Osteoblast (primary cell): ENCODE measurements around the gene RFFL. TPM values are rescaled to one million over a fixed set of nuclear protein-coding genes. Genes with fewer than 3 reads are reported as not detected.
A peak's percentile ranks its signal among the peaks of the same experiment; 100 is the strongest.

Experiments
- DNase-seq: peaks from one replicate; pipeline ENCODE4 v3.0.0; 2011; ENCODE audit warnings: low spot score, mixed read lengths; ENCODE audit not compliant: insufficient read length; ENCODE audit errors: missing footprints
- H2AFZ ChIP-seq: 2 replicates; pipeline ENCODE4 v1.6.0; 2011; ENCODE audit warnings: mild to moderate bottlenecking, low read length
- H3K27ac ChIP-seq: 2 replicates; pipeline ENCODE4 v1.5.1; 2011; ENCODE audit warnings: mild to moderate bottlenecking, low read depth, low read length, moderate library complexity
- H3K27me3 ChIP-seq: 2 replicates; pipeline ENCODE4 v1.6.0; 2012; ENCODE audit warnings: mild to moderate bottlenecking, control low read depth, inconsistent platforms, low read length, moderate library complexity; ENCODE audit not compliant: insufficient read depth
- H3K36me3 ChIP-seq: 2 replicates; pipeline ENCODE4 v1.5.1; 2011; ENCODE audit warnings: mild to moderate bottlenecking, low read length, control low read depth, moderate library complexity; ENCODE audit not compliant: insufficient read depth
- H3K4me1 ChIP-seq: 2 replicates; pipeline ENCODE4 v1.5.1; 2011; ENCODE audit warnings: mild to moderate bottlenecking, low read length, control low read depth, moderate library complexity; ENCODE audit not compliant: insufficient read depth
- H3K4me2 ChIP-seq: 2 replicates; pipeline ENCODE4 v1.6.0; 2011; ENCODE audit warnings: mild to moderate bottlenecking, low read length; ENCODE audit not compliant: insufficient read depth
- H3K4me3 ChIP-seq: fragments of 200-600 bp; sonication (generic); 3 replicates; pipeline ENCODE4 v1.5.1; 2012; ENCODE audit warnings: mild to moderate bottlenecking, low read length, inconsistent platforms; ENCODE audit not compliant: insufficient read depth
- H3K79me2 ChIP-seq: 2 replicates; pipeline ENCODE4 v1.6.0; 2012; ENCODE audit warnings: mild to moderate bottlenecking, low read length, control low read depth, inconsistent platforms; ENCODE audit not compliant: insufficient read depth
- H3K9me3 ChIP-seq: 2 replicates; pipeline ENCODE4 v1.5.1; 2011; ENCODE audit warnings: low read depth, low read length, control low read depth
- H4K20me1 ChIP-seq: 2 replicates; pipeline ENCODE4 v1.6.0; 2012; ENCODE audit warnings: mild to moderate bottlenecking, low read length, control low read depth; ENCODE audit not compliant: insufficient read depth
- CTCF ChIP-seq: IDR thresholded peaks from 2 replicates; pipeline ENCODE4 v1.5.1; 2011; ENCODE audit warnings: mild to moderate bottlenecking, low read depth, low read length, moderate library complexity; ENCODE audit errors: extremely low read depth
- total RNA-seq: library from RNA; depleted of rRNA; stranded (reverse); fragments of >200 nt; gene quantifications from 2 replicates; pipeline ENCODE4 v1.2.3, GENCODE V29; 2012

Gene RFFL
- total RNA-seq, 1 donor: 15.2 TPM

- Histone ChIP-seq H3K4me2 (no peak overlapping the region), H3K79me2 (peaks cover 4% of the 10 kb centered on the region), H3K27ac (no peak overlapping the region), H3K4me1 (no peaks in the 10 kb centered on the region), H4K20me1 (no peaks in the 10 kb centered on the region), H3K9me3 (no peaks in the 10 kb centered on the region), H2AFZ (no peak overlapping the region), H3K4me3 (no peak overlapping the region), H3K27me3 (no peaks in the 10 kb centered on the region), H3K36me3 (peaks cover 43% of the 10 kb centered on the region)
- DNase-seq: no peak
- no peak for TF ChIP-seq CTCF
Observed at GRCh38 chr17:34988644-34989043, 74.9 kb downstream of the RFFL start.

GRCh38 chr17:34987232-34987631 is 76.3 kb downstream of the RFFL start:
- no peak overlapping the region for H3K4me3 ChIP-seq
- H3K27me3 ChIP-seq: no peaks in the 10 kb centered on the region
- no peaks in the 10 kb centered on the region for H3K4me1 ChIP-seq
- no peak for DNase-seq
- peaks cover 30% of the 10 kb centered on the region for H3K36me3 ChIP-seq
- H3K9me3 ChIP-seq: no peaks in the 10 kb centered on the region
- H2AFZ ChIP-seq: no peak overlapping the region
- peaks cover 16% of the 10 kb centered on the region for H3K79me2 ChIP-seq
- no peak for TF ChIP-seq CTCF
- no peak overlapping the region for H3K4me2 ChIP-seq
- H4K20me1 ChIP-seq: no peaks in the 10 kb centered on the region
- H3K27ac ChIP-seq: no peak overlapping the region

- Histone ChIP-seq H3K27ac (peak overlapping the region; percentile 94), H3K36me3 (peaks cover 2% of the 10 kb centered on the region), H3K4me1 (peaks cover 16% of the 10 kb centered on the region), H3K79me2 (peaks cover 27% of the 10 kb centered on the region), H2AFZ (peak overlapping the region; percentile 85), H3K9me3 (no peaks in the 10 kb centered on the region), H3K27me3 (no peaks in the 10 kb centered on the region), H3K4me2 (peak overlapping the region; percentile 93), H4K20me1 (no peaks in the 10 kb centered on the region), H3K4me3 (peak overlapping the region; percentile 83)
- peak; percentile 64 for DNase-seq
- TF ChIP-seq CTCF: no peak
Observed at GRCh38 chr17:34981538-34982241, 81.8 kb downstream of the RFFL start.

- H3K4me2 ChIP-seq: peak overlapping the region; percentile 93
- peaks cover 16% of the 10 kb centered on the region for H3K4me1 ChIP-seq
- peak overlapping the region; percentile 85 for H2AFZ ChIP-seq
- H3K9me3 ChIP-seq: no peaks in the 10 kb centered on the region
- no peaks in the 10 kb centered on the region for H3K27me3 ChIP-seq
- peak overlapping the region; percentile 94 for H3K27ac ChIP-seq
- peaks cover 2% of the 10 kb centered on the region for H3K36me3 ChIP-seq
- TF ChIP-seq CTCF: peak; percentile 42
- peak overlapping the region; percentile 83 for H3K4me3 ChIP-seq
- peak; percentile 98 for DNase-seq
- H3K79me2 ChIP-seq: peaks cover 27% of the 10 kb centered on the region
- H4K20me1 ChIP-seq: no peaks in the 10 kb centered on the region
Observed at GRCh38 chr17:34980681-34981537, 82.6 kb downstream of the RFFL start.
